ENCODE measurements around the gene FHIT. TPM values are rescaled to one million over a fixed set of nuclear protein-coding genes. Genes with fewer than 3 reads are reported as not detected.

The FHIT gene
- total and polyA plus RNA-seq, 2 of the 4 experiments (the other 2 are of a cell fraction) = 0.07 TPM; not detected in 1

DNA sequence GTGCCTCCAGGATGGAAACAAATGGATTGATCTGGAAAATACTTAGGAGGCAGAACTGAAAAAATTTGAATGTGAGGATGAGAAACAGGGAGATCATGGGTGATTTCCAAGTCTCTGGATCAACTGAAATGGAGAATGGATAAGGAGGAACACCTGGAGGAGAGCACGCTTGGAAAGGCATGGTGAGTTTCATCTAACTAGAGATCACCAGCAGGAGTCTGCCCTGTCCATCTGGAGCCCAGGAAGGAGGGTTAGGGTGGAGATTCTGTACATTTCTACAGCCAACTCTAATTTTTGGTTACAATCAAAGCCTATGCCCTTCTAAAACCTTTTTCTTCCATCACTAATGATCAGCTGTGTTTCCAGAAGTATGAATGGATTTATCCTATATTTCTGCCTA lies 1205.6 kb downstream of the FHIT start:
- no peaks in the 10 kb centered on the region for H3K9me3 ChIP-seq (ENCODE audit: control insufficient read depth, insufficient read depth, low read length)
- no peak overlapping the region for H3K9ac ChIP-seq (ENCODE audit: low read depth, low read length)
- TF ChIP-seq MXI1 (IDR thresholded peaks at IDR 0.05; ENCODE audit: borderline replicate concordance, low read depth, low read length) = no peak
- TF ChIP-seq, protein P1, sequence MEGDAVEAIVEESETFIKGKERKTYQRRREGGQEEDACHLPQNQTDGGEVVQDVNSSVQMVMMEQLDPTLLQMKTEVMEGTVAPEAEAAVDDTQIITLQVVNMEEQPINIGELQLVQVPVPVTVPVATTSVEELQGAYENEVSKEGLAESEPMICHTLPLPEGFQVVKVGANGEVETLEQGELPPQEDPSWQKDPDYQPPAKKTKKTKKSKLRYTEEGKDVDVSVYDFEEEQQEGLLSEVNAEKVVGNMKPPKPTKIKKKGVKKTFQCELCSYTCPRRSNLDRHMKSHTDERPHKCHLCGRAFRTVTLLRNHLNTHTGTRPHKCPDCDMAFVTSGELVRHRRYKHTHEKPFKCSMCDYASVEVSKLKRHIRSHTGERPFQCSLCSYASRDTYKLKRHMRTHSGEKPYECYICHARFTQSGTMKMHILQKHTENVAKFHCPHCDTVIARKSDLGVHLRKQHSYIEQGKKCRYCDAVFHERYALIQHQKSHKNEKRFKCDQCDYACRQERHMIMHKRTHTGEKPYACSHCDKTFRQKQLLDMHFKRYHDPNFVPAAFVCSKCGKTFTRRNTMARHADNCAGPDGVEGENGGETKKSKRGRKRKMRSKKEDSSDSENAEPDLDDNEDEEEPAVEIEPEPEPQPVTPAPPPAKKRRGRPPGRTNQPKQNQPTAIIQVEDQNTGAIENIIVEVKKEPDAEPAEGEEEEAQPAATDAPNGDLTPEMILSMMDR (conservative IDR thresholded peaks at IDR 0.05; ENCODE audit: low read depth, low read length) = no peak
- no peak for TF ChIP-seq MAZ (IDR thresholded peaks at IDR 0.05; ENCODE audit: borderline replicate concordance, low read depth, low read length)
- no peak for TF ChIP-seq CHD1 (IDR thresholded peaks at IDR 0.05; ENCODE audit: low read depth, low read length)
- no peak for TF ChIP-seq POLR2A (IDR thresholded peaks at IDR 0.05; ENCODE audit: low read depth, low read length)
- TF ChIP-seq BHLHE40 (IDR thresholded peaks at IDR 0.05; ENCODE audit: low read depth, low read length) = no peak
- no peak for TF ChIP-seq CEBPB (IDR thresholded peaks at IDR 0.05; ENCODE audit: low read depth, low read length)
- no peak for TF ChIP-seq SMC3 (IDR thresholded peaks at IDR 0.05; ENCODE audit: low read depth, low read length)
- TF ChIP-seq RAD21 (IDR thresholded peaks at IDR 0.05; ENCODE audit: low read length) = no peak
- TF ChIP-seq MAFK (IDR thresholded peaks at IDR 0.05; ENCODE audit: low read depth, low read length) = no peak
- no peaks in the 10 kb centered on the region for H3K27me3 ChIP-seq (ENCODE audit: control insufficient read depth, insufficient read depth, low read length)
- no peak overlapping the region for H2BK15ac ChIP-seq (ENCODE audit: low read depth, low read length)
- H2BK20ac ChIP-seq (ENCODE audit: low read depth, low read length) = no peak overlapping the region
- H4K8ac ChIP-seq (ENCODE audit: low read depth in 2 of 2, low read length in 2 of 2) = no peak overlapping the region
- H3K56ac ChIP-seq (ENCODE audit: extremely low read depth, insufficient read depth, low read length) = no peak overlapping the region
- H3K23ac ChIP-seq (ENCODE audit: low read depth, low read length) = no peak overlapping the region
- H3K36me3 ChIP-seq (ENCODE audit: control insufficient read depth, insufficient read depth, low read length) = no peaks in the 10 kb centered on the region
- H4K91ac ChIP-seq (ENCODE audit: insufficient read depth, low read depth, low read length) = no peak overlapping the region
- H3K4me3 ChIP-seq (ENCODE audit: insufficient read depth, low read depth, low read length) = no peak overlapping the region
- POLR2A ChIA-PET (ENCODE audit: unreplicated experiment) = no interaction called here
- DNase-seq = no peak
- no peak overlapping the region for H4K5ac ChIP-seq (ENCODE audit: low read depth, low read length)
- H3K14ac ChIP-seq (replicated peaks; ENCODE audit: low read depth, low read length) = no peak overlapping the region
- no peaks in the 10 kb centered on the region for H3K9me1 ChIP-seq (ENCODE audit: insufficient read depth, low read length)
- no peak overlapping the region for H2BK120ac ChIP-seq (ENCODE audit: low read depth, low read length)
- no peak overlapping the region for H3K4ac ChIP-seq (ENCODE audit: low read depth, low read length)
- no peaks in the 10 kb centered on the region for H3K79me1 ChIP-seq (ENCODE audit: low read depth in 1 of 2, low read length in 2 of 2)
- in situ Hi-C loops (cut with MboI; ENCODE audit: low sequenced_read_pairs) = no loop called here
- ATAC-seq (ENCODE audit: low read depth) = no peak
- CTCF ChIA-PET = interaction anchor here (0.6 kb wide), 1 partner anchor 64 kb away, joined by 3 read pairs; no protein-coding TSS in a partner anchor
- H3K27ac ChIP-seq (ENCODE audit: insufficient read depth, low read length) = no peak overlapping the region
- no peak overlapping the region for H2AK9ac ChIP-seq (replicated peaks; ENCODE audit: low read depth, low read length, poor library complexity)
- no TSS peak for BruUV-seq (replicated peaks)
- intact Hi-C loops (cut with micrococcal nuclease) = no loop called here
- H3K4me2 ChIP-seq (ENCODE audit: low read depth, low read length) = no peak overlapping the region
- H3K4me1 ChIP-seq (ENCODE audit: control insufficient read depth, insufficient read depth, low read length) = no peaks in the 10 kb centered on the region; the same call in 1 of the 2 replicates
- no peak overlapping the region for H2AFZ ChIP-seq (replicated peaks; ENCODE audit: low read length, poor library complexity)
- WGBS, 2 experiments (ENCODE audit: extremely low coverage in 2 of 2, insufficient read length in 1 of 2) = no CpG with 5 or more reads among the region's 1 CpG
- no peak overlapping the region for H3K18ac ChIP-seq (ENCODE audit: low read depth, low read length)
- H2BK5ac ChIP-seq (ENCODE audit: low read depth, low read length, poor library complexity, severe bottlenecking) = no peak overlapping the region
- dilution Hi-C loops (cut with HindIII; ENCODE audit: low sequenced_read_pairs, unreplicated experiment) = no loop called here
- H4K20me1 ChIP-seq (ENCODE audit: insufficient read depth, low read length) = no peaks in the 10 kb centered on the region
- H2AK5ac ChIP-seq (ENCODE audit: low read depth, low read length) = no peak overlapping the region
